K562 (cell line): ENCODE results near the gene CHRNB1. TPM values are rescaled to one million over a fixed set of nuclear protein-coding genes. Genes with fewer than 3 reads are reported as not detected.

Experiments used
- DDX20 ChIP-seq: fragments of 450-650 bp; IDR thresholded peaks from 2 replicates; pipeline ENCODE4 v1.6.1; 2016; ENCODE audit warnings: missing genetic modification characterization, low read depth, mild to moderate bottlenecking, missing compliant biosample characterization, moderate library complexity
- DMBX1 ChIP-seq: fragments of 250-450 bp; sonication (Bioruptor Pico); IDR thresholded peaks from 2 replicates; pipeline ENCODE4 v1.8.0; 2022; ENCODE audit warnings: inconsistent platforms, mild to moderate bottlenecking, moderate library complexity, borderline replicate concordance
- FOXM1 ChIP-seq, 2 experiments: fragments of 450-650 bp in 1 of 2; sonication (generic) in 1 of 2; formaldehyde crosslinking in 1 of 2; IDR thresholded peaks; 2 replicates each; pipeline versions ENCODE4 v1.6.1 to v1.9.0; 2017 to 2022; ENCODE audit warnings: low read depth in 2 of 2, mild to moderate bottlenecking in 2 of 2, missing genetic modification reagents in 1 of 2, moderate library complexity in 1 of 2
- GABPB1 ChIP-seq: sonication (generic); formaldehyde crosslinking; IDR thresholded peaks from 2 replicates; pipeline ENCODE4 v1.8.0; 2022; ENCODE audit warnings: mild to moderate bottlenecking, missing genetic modification reagents
- HBP1 ChIP-seq: fragments of 450-650 bp; formaldehyde crosslinking; IDR thresholded peaks from 2 replicates; pipeline ENCODE4 v1.4.0; 2022; ENCODE audit warnings: missing genetic modification characterization
- JUN ChIP-seq, 2 experiments: sonication (generic) in 1 of 2; formaldehyde crosslinking in 1 of 2; IDR thresholded peaks; 2 replicates each; pipeline versions ENCODE4 v1.6.1 to v1.8.0; 2012 to 2022; ENCODE audit warnings: borderline replicate concordance in 2 of 2, mild to moderate bottlenecking in 2 of 2, improper control_type of control experiment in 1 of 2, low read depth in 1 of 2, low read length in 1 of 2, missing genetic modification reagents in 1 of 2
- NCOA6 ChIP-seq: fragments of 450-650 bp; IDR thresholded peaks from 2 replicates; pipeline ENCODE4 v1.6.1; 2017; ENCODE audit warnings: mild to moderate bottlenecking
- NFRKB ChIP-seq: fragments of 450-650 bp; IDR thresholded peaks from 2 replicates; pipeline ENCODE4 v1.6.1; 2016; ENCODE audit warnings: low read depth
- PHF8 ChIP-seq: fragments of 200-600 bp; sonication (generic); IDR thresholded peaks from 2 replicates; pipeline ENCODE4 v1.6.1; 2012; ENCODE audit warnings: mixed run types, mild to moderate bottlenecking, inconsistent platforms, low read length, moderate library complexity, borderline replicate concordance
- PTTG1 ChIP-seq: fragments of 450-650 bp; IDR thresholded peaks from 2 replicates; pipeline ENCODE4 v1.6.1; 2016; ENCODE audit warnings: low read depth, mild to moderate bottlenecking, missing genetic modification characterization, missing compliant biosample characterization
- SAFB ChIP-seq: fragments of 200-400 bp; formaldehyde crosslinking; IDR thresholded peaks from 2 replicates; pipeline ENCODE4 v1.6.1; 2017; ENCODE audit warnings: low read depth, low read length, borderline replicate concordance
- ZBTB2 ChIP-seq: fragments of 450-650 bp; IDR thresholded peaks from 2 replicates; pipeline ENCODE4 v1.6.1; 2016; ENCODE audit warnings: antibody characterized with exemption
- ZBTB40 ChIP-seq, 2 experiments: fragments of 450-650 bp in 1 of 2; sonication (generic) in 1 of 2; formaldehyde crosslinking in 1 of 2; IDR thresholded peaks; 2 replicates each; pipeline versions ENCODE4 v1.7.1 to v1.9.0; 2016 to 2022; ENCODE audit warnings: inconsistent platforms in 1 of 2, mild to moderate bottlenecking in 1 of 2, missing genetic modification reagents in 1 of 2
- polyA plus RNA-seq, 8 experiments: library from polyadenylated mRNA; depleted of rRNA in 4 of 8; stranded (reverse) in 5 of 8; unstranded in 3 of 8; fragments of >200 nt; fragmentation: Nextera tagmentation in 2 of 8; fragmentation: Illumina TruSeq in 1 of 8; extraction: Ambion mirVana in 2 of 8; extraction: Trizol in 1 of 8; gene quantifications; 2 replicates each; pipeline versions ENCODE4 v1.2.1 to v1.2.3, GENCODE V29; 2011 to 2014; ENCODE audit warnings: inconsistent platforms in 1 of 8, missing spikeins in 1 of 8
- total RNA-seq, 7 experiments: library from RNA; depleted of rRNA in 6 of 7; stranded (reverse); fragments of >200 nt in 6 of 7; fragmentation: Illumina TruSeq in 2 of 7; extraction: Trizol in 2 of 7; gene quantifications; 2 replicates each; pipeline versions ENCODE4 v1.2.1 to v1.2.3, GENCODE V29; 2011 to 2021; ENCODE audit warnings: low replicate concordance in 1 of 7

The CHRNB1 gene
- total and polyA plus RNA-seq, 9 of the 15 experiments (the other 6 are each of a cell fraction or from before 2014, with no cell fraction given): 4.7 to 12.3 (median 6.8) TPM

- peak; percentile 92 for TF ChIP-seq ZBTB2
- TF ChIP-seq GABPB1: peak; percentile 54; the same call in 1 of the 2 replicates
- no peak for TF ChIP-seq DMBX1 (CRISPR knock-in tag)
- peak; percentile 92 for TF ChIP-seq HBP1 (CRISPR knock-in tag)
- no peak for TF ChIP-seq PTTG1
- no peak for TF ChIP-seq DDX20 (tag)
- no peak for TF ChIP-seq ZBTB40 (IDR thresholded peaks at IDR 0.05)
- no peak for TF ChIP-seq ZBTB40 (CRISPR knock-in tag; IDR thresholded peaks at IDR 0.05)
- peak; percentile 65 for TF ChIP-seq PHF8
- TF ChIP-seq NCOA6: no peak
- no peak for TF ChIP-seq JUN (IDR thresholded peaks at IDR 0.05; ENCODE audit: borderline replicate concordance, low read depth, low read length)
- no peak for TF ChIP-seq JUN (CRISPR knock-in tag; IDR thresholded peaks at IDR 0.05; ENCODE audit: borderline replicate concordance)
- TF ChIP-seq SAFB: no peak
- peak; percentile 69; the same call in 1 of the 2 replicates for TF ChIP-seq NFRKB
- TF ChIP-seq FOXM1 (IDR thresholded peaks at IDR 0.05; ENCODE audit: low read depth): no peak; the same call in 1 of the 2 replicates
- TF ChIP-seq FOXM1 (CRISPR knock-in tag; IDR thresholded peaks at IDR 0.05; ENCODE audit: low read depth): no peak; the same call in 1 of the 2 replicates
These were observed 39.4 kb downstream of the CHRNB1 start, which contains the start of gene POLR2A (continued) for GRCh38 chr17:7484067-7484918.
